NCI-H146 treated with DMSO at 0.1 percent for 48 hours (cell line): Measurements from ENCODE around the gene SAPCD2.
"Not testable (repeated sequence)": the region's sequence is repeated elsewhere in the genome, so short reads cannot be mapped to it uniquely, and the experiment has no call there.

Experiments
- DNase-seq: peaks from one replicate; lab custom pipeline; 2025; ENCODE audit not compliant: unreplicated experiment; lab: John Stamatoyannopoulos, UW

SAPCD2 gene

GRCh38 chr9:137033481-137033880, 36.9 kb downstream of the SAPCD2 start:
- DNase-seq, result not testable (repeated sequence)

- no peak for DNase-seq
Measured at GRCh38 chr9:137032858-137033257, 37.5 kb downstream of the SAPCD2 start.

- no peak for DNase-seq
Measured at GRCh38 chr9:137031904-137032640, 38.3 kb downstream of the SAPCD2 start, which contains the start of gene FUT7. FUT7 (minus strand) TSS chr9:137032088; CDS start chr9:137031991, 97 bp downstream.

- no peak for DNase-seq
Measured at GRCh38 chr9:137030538-137031527, 39.5 kb downstream of the SAPCD2 start.

GRCh38 chr9:137030006-137030405, 40.4 kb downstream of the SAPCD2 start:
- no peak for DNase-seq

- DNase-seq, result no peak
Measured at GRCh38 chr9:137029058-137029936, 41.1 kb downstream of the SAPCD2 start.

GRCh38 chr9:137028263-137029057, 41.9 kb downstream of the SAPCD2 start:
- no peak for DNase-seq

- no peak for DNase-seq
Measured at GRCh38 chr9:137027369-137028262, 42.7 kb downstream of the SAPCD2 start, which contains the start of gene ABCA2. ABCA2 (minus strand) TSS chr9:137028237; CDS start chr9:137028140, 97 bp downstream.

GRCh38 chr9:137026828-137027227, 43.5 kb downstream of the SAPCD2 start:
- no peak for DNase-seq

GRCh38 chr9:137026384-137026783, 44.0 kb downstream of the SAPCD2 start:
- DNase-seq, result no peak

- DNase-seq, result no peak
Measured at GRCh38 chr9:137025517-137025966, 44.8 kb downstream of the SAPCD2 start.

GRCh38 chr9:137023583-137023991, 46.8 kb downstream of the SAPCD2 start:
- DNase-seq, result no peak

- no peak for DNase-seq
Measured at GRCh38 chr9:137023157-137023556, 47.2 kb downstream of the SAPCD2 start.

- DNase-seq, result no peak
Measured at GRCh38 chr9:137022662-137023008, 47.7 kb downstream of the SAPCD2 start.

- DNase-seq, result no peak
Measured at GRCh38 chr9:137021979-137022661, 48.2 kb downstream of the SAPCD2 start.

GRCh38 chr9:137021568-137021978, 48.8 kb downstream of the SAPCD2 start:
- no peak for DNase-seq

GRCh38 chr9:137020771-137021567, 49.4 kb downstream of the SAPCD2 start:
- no peak for DNase-seq
